ENCODE results near the gene TP53RK.

DNA sequence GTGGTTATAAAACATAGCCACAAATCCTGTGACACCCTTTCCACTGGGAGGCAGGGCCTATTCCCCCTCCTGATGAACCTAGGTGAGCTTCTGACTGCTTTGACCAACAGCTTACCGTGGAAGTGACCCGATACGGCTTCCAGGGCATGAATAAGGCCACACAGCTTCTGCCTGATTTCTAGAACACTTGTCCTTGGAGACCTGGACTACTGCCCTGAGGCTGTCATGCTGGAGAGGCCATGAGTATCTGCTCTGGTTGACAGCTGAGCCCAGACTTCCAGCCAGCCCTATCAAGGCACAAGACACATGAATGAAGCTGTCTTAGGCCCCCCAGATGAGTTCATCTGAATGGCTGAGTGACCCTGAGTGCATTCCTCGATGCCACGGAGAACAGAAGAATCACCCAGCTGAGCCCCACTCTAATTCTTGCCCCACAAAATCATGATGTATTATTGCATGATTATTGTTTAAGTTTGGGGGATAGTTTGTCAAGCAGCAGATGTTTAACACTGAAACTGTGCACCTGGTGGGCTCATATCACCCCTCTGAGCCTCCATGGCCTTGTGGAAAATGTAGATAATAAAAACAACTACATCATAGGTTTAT lies 16.6 kb downstream of the TP53RK start:
- TF ChIP-seq POLR2A (IDR thresholded peaks at IDR 0.05) (no peak), POLR2AphosphoS5 (IDR thresholded peaks at IDR 0.05) (no peak)
- TF ChIP-seq, protein P1, sequence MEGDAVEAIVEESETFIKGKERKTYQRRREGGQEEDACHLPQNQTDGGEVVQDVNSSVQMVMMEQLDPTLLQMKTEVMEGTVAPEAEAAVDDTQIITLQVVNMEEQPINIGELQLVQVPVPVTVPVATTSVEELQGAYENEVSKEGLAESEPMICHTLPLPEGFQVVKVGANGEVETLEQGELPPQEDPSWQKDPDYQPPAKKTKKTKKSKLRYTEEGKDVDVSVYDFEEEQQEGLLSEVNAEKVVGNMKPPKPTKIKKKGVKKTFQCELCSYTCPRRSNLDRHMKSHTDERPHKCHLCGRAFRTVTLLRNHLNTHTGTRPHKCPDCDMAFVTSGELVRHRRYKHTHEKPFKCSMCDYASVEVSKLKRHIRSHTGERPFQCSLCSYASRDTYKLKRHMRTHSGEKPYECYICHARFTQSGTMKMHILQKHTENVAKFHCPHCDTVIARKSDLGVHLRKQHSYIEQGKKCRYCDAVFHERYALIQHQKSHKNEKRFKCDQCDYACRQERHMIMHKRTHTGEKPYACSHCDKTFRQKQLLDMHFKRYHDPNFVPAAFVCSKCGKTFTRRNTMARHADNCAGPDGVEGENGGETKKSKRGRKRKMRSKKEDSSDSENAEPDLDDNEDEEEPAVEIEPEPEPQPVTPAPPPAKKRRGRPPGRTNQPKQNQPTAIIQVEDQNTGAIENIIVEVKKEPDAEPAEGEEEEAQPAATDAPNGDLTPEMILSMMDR (IDR thresholded peaks at IDR 0.05 in 8 of 11, conservative IDR thresholded peaks at IDR 0.05 in 3 of 11), result no peak

All from spleen (tissue), 7 donors.